Myocyte (in vitro differentiated cells): ENCODE data around the gene FNDC5. TPM values are rescaled to one million over a fixed set of nuclear protein-coding genes. Genes with fewer than 3 reads are reported as not detected.
"Not testable (repeated sequence)": the region's sequence is repeated elsewhere in the genome, so short reads cannot be mapped to it uniquely, and the experiment has no call there.

ENCODE experiments used
- DNase-seq: peaks from one replicate; pipeline ENCODE4 v3.0.0-alpha.2; 2012; ENCODE audit warnings: low read depth
- polyA plus RNA-seq: library from polyadenylated mRNA; unstranded; fragments of >200 nt; gene quantifications from one replicate; pipeline ENCODE4 v1.2.1, GENCODE V29; 2012; ENCODE audit warnings: missing spikeins
- total RNA-seq: library from RNA; depleted of rRNA; stranded (reverse); fragments of >200 nt; gene quantifications from 2 replicates; pipeline ENCODE4 v1.2.3, GENCODE V29; 2014

Gene FNDC5
- 392 and 577 TPM in 2 replicates for total RNA-seq
- polyA plus RNA-seq: 369 TPM

DNA sequence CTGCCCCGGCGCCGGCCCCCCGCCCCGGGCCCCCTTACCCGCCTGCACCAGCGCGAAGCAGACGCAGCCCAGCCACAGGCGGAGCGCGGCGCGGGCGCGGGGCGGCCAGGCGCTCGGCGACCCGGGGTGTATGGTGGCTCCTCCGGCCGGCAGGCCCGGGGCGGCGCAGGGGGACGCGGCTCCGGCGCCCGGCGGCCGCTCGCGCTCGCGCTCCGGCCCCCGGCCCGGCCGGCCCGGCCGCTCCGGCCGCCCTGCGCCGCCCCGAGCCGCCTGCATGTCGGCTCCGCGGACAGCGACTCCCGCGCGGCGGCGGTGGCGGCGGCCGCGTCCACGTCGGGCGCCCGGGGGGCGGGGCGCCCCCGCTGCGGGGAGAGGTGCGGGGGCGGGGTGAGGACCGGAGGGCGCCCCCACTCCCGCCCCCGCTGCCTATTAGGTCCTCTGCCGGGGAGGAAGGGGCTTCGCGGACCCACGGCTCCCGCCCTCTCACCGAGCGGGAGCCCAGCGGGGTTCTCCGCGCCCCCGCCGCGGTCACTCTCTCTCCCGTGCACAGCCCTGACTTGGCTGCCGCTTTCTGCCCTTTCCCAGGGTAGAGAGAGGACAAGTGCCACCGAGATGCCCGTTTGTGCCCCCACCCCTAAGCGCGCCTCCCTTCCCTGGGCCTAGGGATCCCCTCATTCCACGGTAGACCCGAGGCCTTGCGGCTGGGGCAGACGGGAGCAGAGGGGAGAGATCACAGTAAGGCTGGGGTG, at the start of gene FNDC5:
Gene FNDC5 (minus strand): TSS at position 298 of the 749 bp plus-strand sequence.
- DNase-seq: peak; percentile 33

DNA sequence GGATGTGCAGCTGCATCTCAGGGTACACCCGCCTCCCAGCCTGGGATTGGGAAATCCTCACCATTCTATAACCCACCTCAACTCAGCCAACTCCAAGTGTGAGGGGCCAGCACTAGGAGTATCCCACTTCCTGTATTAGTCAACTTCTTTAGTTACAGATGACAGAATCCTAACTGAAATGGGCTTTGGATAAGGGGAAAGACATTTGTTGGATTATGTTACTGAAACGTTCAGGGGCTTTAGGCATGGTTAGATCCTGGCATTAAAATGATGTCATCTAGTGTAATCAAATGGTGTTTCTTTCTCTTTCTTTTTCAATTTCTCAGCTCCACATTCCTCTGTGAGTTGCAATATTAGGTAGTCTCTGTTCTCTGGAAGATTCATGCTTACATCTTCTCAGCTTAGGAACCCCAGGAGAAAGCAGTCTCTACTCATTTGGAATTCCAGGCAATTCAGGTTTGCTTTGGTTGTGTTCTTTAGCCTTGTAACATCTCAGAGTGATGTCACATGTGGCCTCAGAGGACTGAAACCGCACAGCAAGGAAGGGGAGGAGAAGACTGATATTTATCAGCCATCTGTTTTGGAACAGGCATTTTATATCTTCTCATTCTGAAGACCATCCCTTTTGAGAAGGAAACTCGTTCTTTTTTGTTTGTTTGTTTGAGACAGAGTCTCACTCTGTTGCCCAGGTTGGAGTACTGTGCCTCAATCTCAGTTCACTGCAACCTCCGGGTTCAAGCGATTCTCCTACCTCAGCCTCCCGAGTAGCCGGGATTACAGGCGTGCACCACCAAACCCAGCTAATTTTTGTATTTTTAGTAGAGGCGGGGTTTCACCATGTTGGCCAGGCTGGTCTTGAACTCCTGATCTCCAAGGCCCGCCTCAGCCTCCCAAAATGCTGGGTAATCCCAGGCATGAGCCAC, 49.4 kb upstream of the FNDC5 start:
- peak; percentile 44 for DNase-seq

DNA sequence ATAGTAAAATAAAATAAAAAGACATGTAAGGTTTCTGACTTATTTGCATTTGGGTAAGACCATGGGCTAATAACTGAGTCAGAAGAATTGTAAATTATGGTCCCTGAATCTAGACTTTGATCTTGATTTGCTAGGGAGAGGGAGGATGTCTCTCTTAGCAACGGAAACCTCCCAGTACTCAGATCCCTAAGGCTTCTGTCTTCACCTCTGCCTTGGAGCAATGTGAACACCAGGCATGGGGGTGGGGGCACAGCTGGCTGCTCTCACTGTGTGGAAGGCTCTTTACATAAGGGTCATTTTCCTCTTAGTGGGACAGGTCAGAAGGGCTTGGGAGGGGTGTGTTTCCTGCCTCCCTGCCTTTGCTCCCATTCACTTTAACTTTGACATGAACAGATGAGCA, 47.5 kb upstream of the FNDC5 start:
- DNase-seq: no peak

DNA sequence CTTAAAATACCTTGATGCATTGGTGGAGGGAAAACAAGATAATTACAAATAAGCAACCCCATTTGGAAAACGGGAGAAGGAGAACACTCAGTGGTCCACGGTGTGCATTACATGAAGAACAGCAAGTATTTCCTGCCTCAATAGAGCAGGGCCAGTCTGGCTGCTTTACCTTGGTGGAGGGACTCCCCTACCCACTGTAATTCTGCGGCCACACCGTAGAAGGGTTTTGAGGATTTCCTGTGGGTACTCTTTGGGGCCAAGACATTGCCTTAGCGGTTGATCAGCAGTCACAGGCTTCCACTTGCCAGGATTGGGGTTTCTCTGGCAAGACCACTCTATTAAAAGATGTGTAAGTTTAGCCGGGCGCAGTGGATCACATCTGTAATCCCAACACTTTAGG, 46.8 kb upstream of the FNDC5 start:
- DNase-seq: no peak

DNA sequence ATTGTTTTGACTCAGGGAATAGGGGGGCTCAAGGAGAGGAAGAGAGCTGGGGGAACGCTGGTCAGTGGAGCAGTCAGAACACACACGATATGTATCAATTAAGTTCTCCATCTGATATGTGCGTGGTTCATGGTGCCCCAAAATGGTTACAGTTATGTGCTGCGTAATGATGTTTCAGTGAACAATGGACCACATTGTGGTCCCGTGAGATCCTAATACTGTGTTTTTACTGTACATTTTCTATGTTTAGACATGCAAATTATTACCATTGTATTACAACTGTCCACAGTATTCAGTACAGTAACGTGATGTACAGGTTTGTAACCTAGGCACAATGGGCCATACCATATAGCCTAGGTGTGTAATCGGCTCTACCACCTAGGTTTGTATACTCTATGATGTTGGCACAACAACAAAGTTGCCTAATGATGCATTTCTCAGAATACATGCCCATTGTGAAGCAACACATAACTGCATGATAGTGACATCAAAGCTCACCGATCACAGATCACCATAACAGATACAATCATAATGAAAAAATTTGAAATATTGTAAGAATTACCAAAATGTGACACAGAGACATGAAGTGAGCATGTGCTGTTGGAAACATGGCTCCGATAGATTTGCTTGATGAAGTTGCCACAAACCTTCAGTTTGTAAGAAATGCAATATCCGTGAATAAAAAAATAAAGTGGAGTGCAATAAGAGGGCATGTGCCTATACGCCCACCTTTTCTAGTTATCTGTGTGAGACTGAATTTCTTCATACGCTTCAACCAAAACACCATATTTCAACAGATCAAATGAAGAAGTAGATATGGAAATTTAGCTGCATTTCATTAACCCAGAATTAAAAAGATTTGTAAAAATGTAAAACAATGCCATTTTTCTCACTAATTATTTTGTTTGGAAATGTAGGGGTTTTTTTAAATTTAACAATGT, 45.3 kb upstream of the FNDC5 start:
- no peak for DNase-seq

DNA sequence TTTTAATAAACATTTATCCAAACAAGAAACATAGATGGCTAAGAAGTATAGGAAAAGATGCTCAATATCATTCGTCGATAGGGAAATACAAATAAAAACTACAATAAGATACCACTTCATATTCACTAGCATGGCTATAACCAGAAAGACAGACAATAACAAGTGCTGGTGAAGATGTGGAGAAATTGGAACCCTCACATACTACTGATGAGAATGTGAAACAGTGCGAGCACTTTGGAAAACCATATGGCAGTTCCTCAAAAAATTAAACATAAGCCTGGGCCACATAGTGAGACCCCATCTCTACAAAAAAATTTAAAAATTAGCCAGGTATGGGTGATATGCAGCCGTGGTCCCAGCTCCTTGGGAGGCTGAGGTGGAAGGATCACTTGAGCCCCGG, 39.6 kb upstream of the FNDC5 start:
- no peak for DNase-seq

DNA sequence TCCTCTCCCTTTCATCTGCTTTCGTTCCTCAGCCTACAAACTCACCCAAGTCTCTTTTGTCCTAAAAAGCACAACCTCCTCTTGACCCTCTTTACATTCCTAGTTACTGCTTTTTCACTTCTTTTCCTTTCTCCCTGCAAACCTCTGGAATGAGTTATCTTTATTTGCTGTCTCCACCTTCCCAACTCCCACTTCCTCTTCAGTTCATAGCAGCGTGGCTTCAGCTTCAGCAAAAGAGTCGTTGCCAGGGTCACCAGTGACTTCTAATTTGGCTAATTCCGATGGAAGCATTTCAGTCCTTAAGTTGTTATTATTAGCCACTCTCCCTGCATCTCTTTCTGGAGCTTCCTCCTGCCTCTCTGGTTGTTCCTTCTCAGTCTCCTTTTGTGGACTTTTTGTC, 36.7 kb upstream of the FNDC5 start:
- no peak for DNase-seq

DNA sequence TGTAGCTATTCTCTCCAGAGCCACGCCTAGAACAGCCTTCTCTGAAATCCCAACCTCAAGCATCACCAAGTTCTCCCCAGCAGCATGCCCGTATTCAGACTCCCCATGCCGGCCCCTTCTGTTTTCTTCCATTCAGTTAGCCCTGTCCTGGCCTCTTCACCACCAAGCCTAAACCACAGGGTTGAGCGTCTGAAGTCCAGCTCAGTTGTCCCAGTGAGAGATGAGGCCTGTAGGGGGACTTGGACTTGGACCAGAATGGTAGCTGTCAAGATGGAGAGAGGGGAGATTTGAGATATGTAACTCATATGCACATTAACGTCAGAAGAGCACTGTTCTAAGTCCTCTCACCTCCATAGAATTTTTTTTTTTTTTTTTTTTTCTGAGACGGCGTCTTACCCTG, 35.9 kb upstream of the FNDC5 start:
- no peak for DNase-seq

DNA sequence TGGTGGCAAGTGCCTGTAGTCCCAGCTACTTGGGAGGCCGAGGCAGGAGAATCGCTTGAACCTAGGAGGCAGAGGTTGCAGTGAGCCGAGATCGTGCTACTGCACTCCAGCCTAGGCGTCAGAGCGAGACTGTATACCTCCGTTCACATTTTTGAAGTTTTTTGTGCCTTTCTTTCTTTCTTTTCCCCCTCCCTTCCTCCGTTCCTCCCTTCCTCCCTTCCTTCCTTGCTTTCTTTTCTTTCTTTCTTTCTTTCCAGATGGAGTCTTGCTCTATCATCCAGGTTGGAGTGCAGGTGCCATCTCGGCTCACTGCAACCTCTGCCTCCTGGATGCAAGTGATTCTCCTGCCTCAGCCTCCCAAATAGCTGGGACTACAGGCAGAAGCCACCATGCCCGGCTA, 34.9 kb upstream of the FNDC5 start:
- not testable (repeated sequence) for DNase-seq

DNA sequence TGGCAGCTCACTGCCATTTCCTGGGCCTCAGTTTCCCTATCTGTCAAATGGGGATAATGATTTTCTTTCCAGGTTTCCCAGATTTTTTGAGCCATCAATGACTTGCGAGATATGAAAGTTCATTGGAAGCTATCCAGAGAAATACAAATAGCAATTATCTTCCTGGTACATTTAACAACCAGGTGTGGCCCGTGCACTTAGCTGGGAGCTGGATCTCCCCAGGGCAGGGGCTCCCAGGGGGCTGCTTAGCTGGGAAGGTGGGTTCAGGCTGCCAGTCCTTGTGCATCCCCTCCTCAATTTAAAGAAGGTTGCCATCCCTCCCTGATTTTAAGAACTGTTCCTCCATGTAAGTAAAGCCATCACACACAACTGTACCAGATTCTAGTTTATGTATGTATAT, 34.1 kb upstream of the FNDC5 start:
- no peak for DNase-seq

DNA sequence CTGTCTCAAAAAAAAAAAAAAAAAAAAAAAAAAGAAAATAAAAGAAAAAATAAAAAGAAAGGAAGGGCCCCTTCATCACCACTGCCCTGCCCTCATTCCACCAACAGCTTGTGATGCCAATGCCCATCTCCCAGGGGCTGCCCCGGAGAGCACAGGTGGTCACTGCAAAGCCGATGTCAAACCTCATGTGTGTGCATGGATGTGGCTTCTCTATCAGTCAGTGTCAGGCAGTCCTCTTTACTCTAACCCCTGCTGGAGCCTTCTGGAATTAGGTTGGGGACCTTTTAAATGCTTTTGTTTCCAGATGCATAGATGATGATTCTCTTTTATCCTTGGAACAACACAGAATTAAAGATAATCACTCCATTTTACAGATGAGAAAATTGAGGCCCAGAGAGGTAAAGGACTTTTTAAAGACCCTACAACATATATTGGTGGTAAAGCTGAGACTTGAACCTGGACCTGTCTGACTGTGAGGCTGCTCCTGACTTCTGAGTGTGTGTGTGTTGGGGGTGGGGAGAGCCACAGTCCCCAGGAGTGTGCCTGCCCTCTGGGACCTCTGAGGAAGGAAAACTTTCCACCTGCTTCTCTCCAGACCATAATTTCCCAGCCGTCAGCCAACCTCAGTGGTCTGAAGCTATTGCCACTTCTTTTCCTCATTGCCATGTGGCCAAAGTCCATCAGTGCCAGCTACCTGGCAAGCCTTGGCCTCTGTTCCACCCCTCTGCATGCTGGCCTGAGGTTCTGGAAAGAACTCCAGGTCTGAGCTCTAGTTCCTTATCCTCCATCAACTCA, 33.5 kb upstream of the FNDC5 start:
- DNase-seq: no peak

DNA sequence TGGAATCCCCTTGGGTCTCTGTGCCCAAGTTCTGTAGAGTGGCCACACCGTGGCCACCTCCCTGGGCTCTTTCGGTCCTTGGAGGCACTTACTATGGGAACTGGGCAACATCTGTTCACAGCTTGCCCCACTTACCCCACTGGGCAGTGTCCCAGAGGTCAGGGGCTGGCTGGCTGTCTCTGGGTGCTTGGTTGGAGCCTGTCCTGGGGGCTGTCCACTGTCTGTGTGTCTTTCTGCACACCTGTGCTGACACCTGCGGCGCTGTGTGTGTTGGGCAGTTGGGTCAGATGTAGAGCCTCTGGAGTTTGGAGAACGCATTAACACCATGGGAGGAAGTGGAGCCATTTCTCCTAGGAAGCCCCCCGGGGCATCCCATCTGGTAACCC, 31.8 kb upstream of the FNDC5 start:
- no peak for DNase-seq

DNA sequence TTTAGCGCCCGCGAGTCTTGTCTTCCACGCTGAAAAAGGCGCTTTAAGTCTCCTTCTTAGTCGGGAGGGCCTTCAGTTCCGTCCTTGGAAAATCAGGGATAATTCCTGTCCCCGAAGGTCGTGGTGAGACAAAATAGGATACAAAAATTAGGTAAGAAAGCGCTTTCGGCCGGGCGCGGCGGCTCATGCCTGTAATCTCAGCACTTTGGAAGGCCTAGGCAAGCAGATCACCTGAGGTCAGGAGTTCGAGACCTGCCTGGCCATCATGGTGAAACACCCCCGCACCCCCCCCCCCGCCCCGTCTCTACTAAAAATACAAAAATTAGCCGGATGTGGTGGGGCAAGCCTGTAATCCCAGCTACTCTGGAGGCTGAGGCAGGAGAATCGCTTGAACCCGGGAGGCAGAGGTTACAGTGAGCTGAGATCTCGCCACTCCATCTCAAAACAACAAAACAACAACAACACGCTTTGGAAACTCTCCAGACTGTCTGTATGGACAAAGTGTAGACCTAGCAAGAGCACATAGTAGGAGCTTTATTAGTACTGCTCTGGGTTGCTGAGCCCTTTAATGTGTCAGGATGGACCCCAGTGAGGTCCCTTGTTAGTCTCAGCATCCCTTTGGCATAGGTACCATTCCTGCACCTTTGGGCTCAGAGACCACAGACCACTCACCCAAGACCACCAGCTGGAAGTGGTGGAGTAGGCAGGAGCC, 31.3 kb upstream of the FNDC5 start:
- DNase-seq: no peak

DNA sequence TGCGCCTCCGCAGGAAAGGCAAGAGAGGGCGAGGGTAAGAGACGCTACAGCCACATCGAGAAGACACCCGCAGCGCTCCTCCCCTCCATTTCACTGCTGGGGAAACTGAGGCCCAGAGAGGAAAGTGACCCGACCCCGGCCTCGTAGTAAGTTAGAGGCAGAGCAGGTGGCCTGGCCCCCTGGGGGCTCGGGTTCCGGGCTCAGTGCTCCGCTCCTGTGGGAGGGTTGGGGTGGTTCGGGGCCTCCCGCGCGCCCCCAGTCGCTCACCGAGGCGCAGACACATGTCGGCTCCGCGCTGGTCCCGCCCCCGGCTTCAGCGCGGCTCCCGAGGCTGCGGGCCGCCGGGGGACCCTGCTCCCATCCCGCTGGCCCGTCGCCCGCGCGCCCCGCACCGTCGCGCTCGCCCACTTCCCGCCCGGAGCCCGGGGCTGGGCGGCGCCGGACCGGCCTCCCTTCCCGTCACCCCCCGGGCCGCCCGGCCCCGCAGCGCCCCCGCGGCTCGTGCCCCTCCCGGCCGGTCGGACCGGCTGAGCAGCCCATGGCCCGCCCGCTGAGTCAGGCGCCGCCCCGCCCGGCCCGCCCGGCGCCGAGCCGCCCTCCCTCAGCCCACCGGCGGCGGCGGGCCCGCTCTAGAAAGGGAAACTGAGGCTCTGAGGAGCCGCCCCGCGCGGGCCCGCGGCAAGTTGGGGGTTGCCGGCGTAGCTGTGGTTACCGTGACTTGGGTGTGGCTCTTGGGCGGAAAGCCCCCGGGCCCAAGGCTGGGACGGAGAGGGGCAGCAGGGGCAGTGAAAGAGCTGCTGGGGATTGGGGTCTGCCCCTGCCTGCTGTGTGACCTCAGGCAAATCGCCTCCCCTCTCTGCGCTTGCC, 30.5 kb upstream of the FNDC5 start, which contains the start of gene TMEM54:
Gene TMEM54 (minus strand): TSS at position 434 of the 867 bp plus-strand sequence. CDS start 151 bp downstream, at position 283.
- DNase-seq: peak; percentile 34

DNA sequence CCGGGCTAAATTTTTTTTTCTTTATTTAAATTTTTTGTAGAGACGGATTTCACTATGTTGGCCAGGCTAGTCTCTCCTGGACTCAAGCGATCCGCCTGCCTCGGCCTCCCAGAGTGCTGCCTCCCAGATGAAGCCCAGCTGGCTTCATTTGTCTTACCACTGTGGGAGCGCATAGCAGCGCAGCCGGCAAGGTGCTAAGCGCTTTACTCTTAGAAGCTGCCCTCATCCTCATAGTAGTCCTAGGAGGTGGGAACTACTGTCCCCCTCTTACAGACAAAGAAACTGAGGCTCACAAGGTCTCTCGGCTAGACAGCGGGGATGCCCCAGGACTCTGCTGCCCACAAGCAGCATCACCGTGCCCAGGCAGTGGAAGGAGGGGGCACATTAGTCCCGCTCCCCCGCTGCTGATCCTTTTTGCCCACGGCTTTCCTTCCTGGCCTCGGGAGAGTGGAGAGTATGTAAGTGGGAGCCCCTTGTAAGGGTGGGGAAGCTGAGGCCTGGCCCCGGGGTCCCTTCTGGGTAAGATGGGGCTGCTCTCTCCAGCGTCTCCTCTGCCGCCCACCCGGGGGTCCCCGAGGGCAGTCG, 29.8 kb upstream of the FNDC5 start:
- no peak for DNase-seq

DNA sequence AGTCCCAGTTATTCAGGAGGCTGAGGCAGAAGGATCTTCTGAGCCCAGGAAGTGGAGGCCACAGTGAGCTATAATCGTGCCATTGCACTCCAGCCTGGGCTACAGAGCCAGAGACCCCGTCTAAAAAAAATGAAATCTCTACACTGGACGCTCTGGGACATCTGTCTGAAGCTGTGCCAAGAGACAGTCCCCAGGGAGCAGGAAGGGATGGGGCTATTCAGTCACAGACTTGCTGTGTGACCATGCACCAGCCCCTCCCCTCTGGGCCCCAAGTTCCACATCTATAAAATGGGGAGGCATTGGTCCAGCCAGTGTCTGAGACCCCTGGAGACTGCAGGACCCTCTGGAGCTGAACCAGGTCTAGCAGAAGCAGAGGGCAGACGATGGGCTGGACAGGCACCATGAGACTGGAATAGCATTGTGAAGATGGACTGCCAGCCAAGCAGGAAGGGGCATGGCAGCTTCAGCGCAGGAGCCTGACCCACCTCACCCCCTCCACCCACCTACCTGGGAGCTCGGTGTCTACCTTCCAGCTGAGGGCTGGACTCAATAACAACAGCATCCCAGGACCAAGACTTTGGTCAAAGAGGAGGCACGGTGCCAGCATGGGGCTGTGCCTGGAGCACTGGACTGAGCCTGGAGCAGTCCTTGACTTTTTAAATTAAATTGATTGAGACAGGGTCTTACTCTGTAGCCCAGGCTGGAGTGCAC, 29.0 kb upstream of the FNDC5 start:
- DNase-seq: no peak

DNA sequence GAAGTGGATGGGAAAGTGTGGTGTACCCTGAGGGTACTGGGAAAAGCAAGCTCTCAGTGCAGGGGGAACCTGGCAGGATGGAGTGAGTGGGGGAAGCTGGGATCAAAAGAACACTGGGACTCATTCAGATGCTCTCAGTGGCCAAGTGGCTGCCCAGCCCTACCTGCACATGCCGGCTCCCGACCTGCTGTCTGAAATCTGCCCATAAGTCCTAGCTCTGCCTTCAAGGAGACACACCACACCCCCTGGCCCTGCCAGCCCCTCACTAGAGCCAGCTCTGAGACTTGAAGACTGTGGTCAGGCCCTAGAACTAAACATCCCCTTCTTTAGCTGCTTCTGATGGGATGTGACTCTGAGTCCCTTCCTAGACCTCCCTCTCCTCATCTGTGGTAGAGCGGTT, 28.2 kb upstream of the FNDC5 start:
- no peak for DNase-seq

DNA sequence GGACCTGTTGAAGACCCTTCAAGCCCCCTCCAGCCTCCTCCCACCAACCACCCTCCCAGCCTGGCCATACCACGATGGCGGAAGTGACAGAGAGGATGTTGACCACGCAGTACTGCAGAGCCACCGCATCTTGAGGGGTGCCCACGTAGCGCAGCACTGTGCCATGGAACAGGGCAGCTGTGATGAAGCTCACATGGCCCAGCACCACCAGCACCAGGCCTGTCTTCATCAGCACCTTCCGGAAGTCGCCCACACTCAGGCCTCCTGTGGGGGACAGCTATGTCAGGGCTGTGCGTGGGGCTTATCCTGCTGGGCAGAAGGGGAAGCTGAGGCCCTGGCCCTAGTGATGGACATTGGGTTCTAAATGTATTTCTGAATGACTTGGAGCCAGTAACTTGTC, 27.3 kb upstream of the FNDC5 start:
- DNase-seq: no peak
